ENCODE results near the gene YBX1.
A peak's percentile ranks its signal among the peaks of the same experiment; 100 is the strongest.

YBX1 gene

DNA sequence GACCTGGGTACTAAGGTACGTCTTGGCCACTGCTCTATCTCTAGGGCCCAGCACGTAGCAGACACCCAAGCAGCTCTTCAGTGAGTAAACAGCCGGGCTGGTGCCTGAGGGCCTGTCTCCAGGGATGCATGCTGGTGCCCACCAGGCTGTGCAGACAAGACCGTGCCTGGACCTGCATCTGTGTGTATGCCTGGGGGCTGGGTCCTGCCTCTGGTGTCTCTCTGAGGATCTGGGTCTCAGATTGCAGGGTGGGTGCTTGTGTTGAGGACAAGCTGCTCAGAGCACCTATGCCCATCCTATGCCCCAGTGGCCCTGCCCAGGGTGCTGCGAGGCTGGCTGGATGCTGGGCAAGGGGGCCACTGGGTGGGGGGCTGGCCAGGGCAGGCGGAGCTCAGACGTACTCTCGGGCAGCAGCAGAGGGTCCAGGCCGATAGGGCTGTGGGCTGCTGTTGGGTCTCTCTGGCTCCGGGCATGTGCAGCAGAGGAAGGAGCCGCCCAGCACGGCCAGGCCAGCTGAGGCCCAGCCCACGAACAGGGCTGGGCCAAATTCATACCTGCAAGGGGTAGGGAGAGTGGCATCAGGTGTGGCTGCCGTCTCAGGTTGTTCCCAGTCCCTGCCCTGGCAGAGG, 53.4 kb downstream of the YBX1 start:
- no peak for DNase-seq

DNA sequence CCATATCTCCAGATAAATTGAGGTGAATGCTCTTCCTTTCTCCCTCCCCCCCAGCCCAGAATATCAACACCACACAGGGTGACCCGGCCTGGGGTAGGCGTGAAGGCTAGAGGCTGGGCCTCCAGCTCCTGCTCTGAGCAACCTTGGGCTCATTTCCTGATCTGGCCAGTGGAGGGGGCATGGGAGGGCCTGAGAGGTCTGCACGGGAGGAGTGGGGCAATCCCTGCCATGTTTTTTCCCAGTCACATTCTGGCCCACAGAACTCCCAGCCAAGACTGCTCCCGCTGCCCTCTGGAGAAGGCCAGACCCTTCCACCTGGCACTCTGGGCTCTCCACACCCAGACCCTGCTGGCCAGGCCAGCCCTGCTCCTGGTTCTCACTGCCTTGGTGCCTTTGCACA, 53.9 kb downstream of the YBX1 start:
- no peak for DNase-seq

DNA sequence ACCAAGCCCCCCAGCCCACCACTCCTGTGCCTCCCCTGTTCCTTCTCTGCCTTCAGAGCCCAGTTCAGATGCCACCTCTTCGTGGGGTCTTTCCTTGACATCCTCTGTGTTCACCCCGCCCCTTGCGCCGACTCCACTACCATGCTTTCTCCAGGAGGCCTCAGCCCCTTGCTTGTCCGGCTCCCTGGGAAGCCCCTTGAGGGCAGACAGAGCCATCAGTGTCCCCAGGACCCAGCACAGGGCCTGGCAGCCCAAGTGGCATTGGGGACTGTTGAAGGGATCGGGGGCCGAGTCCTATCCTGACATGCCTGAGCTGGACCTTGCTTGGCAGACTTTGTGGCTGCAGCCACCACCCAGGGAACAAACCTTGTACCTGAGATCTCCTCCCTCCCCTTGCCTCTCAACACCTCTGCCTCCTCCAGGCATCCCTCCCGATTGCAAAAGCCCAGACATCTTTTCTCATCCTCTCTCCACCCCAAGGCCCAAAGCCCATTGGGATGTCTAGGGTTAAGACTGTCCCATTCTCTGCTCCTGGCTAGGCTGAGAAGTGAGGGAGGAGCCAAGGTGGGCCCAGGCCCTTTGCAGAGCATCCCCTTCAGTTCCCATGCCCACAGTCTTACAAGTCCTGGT, 54.5 kb downstream of the YBX1 start:
- no peak for DNase-seq

DNA sequence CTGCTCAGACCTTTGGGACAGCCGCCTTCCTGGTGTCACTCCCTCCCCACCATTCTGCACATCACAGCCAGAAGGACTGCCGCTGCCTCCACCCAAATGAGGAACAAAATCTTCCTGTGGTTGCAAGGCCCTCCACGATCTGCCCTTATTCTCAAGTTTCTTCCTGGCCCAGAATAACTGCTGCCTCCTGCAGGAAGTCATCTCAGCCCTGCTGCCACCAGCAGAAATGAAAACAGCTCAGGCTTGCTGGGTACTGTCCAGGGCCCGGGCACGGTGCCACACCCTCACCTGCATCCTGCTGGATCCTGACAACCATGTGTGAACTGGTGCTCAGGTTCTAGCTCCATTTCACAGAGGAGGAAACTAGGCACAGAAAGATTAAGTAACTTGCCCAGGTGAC, 55.0 kb downstream of the YBX1 start:
- DNase-seq, result no peak

DNA sequence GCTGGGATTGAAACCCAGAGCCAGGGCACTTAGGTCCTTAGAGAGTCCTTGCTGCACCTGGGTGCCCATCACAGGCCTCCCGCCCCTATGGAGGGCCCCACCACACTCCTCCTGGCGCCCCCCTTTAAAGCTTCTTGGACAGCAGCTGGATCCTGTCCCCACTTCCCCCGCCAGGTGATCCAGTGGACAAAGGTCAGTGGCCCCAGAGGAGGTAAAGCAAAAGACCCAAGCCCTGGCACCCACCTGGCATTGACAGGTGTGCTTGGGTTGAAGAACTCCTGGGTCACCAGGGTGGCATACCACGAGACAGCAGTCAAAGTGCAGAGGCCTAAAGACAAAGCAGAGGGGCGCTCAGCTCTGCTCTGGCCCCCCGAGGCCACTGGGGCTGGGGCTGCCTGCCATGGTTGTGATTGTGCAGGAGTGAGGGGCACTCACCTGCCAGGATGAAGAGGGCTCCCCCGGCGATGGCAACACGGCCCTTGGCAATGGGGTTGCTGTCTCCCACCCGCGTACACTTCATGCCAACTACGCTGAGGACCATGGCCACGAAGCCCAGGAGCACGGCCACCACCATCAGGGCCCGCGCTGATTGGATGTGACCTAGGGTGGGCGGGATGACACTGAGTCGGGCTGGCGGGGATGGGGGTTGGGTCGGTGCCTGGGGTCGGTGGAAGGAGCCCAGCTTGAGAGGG, 55.9 kb downstream of the YBX1 start:
- DNase-seq, result no peak

DNA sequence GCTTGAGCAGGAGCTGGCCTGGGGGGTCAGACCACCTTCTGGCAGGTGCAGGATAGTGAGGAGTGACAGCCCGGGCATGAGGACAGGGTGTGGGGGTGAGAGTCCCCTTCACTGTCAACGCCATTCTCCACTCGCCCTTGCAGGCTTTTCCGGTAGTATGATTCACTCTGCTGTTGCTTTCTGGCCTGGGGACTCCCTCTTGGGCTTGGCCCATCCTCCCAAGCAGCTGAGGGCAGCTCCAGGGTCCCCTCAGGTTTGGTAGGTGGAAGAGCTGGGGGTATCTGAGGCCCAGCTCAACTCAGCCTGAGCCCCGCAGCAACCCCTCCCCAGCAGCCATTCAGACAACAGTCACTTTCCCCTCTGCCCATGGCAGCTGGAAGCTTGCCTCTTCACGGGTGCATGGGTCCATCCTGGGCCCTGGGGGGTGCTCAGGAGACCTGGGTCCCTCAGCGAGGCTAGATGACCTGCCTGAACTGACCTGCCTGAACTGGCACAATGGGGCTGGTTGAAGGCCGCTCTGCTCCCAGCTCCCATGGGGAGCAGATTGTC, 56.5 kb downstream of the YBX1 start:
- DNase-seq, result no peak

DNA sequence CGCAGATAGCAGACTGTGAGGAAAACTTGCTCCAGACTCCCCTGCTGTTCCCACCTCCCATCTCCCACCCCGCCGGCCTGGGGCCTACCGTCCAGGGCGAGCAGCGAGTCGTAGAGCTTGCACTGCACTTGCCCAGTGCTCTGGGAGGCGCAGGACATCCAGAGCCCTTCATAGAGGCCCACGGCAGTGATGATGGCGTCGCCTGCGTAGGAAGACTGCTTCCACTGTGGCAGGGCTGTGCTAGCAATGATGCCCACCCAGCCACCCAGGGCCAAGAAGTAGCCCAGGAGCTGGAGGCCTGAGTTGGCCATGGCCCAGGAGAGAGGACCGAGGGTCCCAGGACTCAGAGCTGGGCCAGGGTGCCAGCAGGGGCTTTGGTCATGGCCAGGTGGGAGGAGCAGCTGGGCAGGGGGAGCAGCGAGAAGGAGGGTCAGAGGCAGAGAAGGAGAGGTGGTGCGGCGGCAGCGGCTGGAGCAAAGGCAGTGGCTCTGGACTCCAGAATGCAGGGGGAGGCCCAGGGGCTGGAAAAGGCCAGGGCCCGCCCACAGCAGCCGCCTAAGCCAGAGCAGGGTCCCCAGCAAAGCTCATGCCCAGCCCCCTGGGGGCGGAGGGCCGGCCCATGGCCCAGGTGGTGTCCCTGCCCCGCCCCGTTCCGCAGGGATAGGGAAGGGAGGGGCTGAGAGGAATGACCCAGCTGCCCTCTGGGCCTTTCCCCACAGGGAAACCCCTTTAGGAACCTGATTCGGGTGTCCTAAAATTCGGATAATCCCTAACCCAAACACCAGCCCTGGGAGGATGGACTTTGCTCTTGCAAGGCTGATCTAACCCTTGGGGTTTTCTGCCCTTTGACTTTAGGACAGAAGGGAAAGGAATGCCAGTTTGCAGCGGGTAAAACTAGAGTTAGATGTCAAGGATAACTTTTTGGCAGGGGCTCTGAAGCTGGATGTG, 57.8 kb downstream of the YBX1 start, which contains the start of gene CLDN19:
Gene CLDN19, minus strand, starts transcription at position 484 of the 948 bp plus-strand sequence. Its CDS starts 173 bp downstream, at position 311.
- DNase-seq, result no peak

DNA sequence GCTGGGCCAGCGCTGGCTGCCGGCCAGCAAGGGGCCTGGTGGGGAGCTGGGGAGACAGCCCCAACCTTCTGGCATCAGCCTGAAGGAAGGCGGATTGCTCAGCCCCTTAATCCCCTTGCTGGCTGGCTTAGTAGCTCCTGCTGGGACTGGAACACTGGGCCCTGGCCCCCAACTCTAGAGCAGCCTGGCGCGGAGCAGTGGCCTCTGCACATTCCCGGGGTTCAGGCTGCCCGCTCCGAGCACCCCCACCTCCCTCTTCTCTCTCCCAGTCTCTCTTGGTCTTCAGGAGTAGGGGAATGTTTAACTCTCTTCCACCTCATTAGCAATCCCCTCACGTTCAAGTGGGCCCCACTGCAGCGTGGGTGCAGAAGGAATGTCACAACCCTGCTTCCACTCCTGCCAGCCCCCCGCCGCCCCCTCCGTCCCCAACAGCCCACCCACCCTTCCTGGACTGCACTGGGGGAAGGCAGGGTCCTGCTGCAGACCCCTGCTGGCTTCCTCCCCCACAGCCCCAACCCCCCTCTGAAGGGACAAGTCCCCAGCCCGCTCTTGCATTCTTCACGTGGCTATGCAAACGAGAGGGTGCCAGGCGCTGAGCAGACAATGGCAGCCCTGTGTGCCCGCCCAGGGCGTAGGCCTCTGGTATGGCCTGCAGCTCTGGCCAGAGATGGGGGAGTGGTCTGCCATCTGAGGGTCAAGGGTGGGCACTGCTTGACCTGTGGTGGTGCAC, 58.8 kb downstream of the YBX1 start:
- no peak for DNase-seq

DNA sequence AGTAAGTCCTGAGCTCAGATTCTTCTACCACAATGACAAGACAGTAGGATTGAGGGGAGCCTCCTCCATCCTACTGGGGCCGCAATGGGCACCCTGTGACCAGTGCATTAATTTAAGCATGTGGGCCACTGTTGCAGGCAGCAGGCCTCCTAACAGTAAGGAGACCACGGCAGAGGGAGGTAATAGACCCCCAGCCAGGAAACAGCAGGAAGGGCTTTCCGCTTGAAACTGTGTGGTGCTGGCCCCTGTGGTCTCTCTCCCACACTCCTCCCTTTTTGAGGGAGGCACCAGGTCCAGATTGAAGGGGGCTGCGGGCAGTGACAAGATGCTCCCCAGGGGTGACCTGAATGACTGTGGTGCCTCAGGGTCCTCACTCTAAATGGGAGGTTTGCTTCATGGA, 59.5 kb downstream of the YBX1 start:
- no peak for DNase-seq

DNA sequence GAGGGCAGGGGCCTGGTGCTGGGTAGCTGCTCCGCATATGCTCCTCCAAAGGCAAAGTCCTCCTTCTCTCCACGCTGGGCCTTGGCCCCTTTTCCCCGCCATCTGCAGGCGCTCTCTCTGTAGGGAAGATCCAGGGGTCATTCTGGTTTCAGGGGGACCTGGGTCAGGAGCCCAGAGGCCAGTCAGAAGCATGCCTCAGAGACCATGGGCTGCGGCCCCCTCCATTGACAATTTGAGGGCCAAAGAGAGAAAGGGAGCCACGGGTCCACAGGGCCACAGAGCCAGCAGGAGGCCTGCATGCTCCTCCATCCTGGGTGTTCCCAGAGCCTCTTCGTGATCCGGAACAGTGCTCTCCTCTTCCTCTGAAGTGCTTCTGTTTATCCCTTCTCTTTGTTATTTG, 59.9 kb downstream of the YBX1 start:
- DNase-seq, result no peak

DNA sequence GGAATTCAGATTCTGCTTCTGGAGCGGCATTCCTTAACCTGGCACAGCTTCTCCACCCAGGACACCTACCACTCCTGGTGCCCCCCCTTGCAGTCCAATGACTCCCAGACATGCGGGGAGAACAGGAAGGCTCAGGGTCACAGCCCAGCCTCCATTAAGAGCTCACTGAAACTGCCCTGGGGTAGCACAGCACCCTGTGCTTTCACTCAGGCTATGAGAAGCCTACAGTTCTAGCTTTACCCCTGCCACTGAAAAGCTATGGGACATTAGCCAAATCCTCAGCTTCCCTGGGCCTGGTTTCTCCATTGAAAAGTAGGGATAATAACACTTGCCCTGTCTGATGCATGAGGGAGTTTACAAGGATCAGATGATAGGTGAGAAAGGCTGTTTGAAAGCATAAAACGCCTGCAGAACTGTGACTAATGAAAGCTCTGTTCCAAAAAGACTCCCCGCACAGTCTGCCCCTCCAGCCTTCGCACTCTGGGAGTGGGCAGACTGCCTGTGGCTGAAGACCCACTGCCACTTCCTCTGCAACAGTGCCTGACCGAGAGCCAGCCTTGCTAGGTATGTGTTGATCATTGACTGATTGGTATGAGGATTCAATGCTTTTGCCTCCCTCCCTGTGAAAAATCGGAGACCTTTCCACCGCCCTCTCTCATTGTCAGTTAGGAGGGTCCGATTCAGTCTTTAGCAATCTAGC, 60.5 kb downstream of the YBX1 start:
- DNase-seq, result no peak

DNA sequence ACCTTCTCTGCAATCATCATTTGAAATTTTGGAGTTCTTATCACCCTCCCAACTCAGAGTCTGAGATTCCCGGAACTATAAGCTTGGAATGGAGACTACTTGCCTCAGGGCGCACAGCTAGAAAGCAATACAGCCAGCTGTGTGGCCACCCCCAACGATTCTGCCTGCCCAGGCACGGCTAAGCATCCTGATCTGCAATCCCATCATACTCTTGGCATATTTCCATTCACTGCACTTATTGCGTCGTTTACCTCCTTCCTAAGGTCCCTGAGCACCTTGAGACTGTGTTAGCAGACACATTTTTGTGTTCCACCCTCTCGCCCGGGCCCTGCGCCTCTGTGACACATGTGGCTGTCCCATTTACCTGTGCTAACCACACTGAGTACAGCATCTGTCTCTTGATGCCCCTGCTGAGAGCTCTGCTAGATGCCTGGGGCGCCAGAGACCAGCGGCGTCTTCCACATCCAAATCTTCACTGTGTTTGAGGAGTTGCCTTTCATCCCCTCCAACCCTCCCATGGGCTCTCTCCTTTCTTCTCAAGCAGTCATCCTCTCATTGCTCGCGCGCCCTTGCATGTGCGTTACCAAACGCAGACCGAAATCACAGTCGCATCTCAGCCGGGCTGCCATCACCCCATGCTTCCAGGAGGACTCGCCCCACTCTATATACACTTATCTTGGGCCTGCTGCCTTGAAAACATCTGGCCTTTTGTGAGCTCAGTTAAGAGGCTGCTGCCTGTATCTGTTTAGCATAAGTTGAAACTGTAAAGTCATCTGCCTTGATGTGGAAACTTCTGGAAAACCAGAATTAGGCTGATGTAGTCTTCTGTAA, 61.3 kb downstream of the YBX1 start:
- no peak for DNase-seq

DNA sequence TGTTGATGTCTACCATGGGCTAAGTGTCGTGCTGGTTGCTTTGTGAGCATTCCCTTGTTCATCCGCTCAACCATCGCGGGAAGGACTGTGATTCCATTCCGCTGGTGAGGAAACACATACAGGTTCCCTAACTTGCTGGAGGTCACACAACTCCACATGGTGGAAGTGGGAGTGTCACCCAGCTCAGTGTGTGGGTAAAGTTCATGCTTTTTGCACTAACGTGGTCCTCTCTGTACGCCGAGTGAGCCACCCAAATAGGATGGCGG, 61.9 kb downstream of the YBX1 start:
- DNase-seq, result no peak

DNA sequence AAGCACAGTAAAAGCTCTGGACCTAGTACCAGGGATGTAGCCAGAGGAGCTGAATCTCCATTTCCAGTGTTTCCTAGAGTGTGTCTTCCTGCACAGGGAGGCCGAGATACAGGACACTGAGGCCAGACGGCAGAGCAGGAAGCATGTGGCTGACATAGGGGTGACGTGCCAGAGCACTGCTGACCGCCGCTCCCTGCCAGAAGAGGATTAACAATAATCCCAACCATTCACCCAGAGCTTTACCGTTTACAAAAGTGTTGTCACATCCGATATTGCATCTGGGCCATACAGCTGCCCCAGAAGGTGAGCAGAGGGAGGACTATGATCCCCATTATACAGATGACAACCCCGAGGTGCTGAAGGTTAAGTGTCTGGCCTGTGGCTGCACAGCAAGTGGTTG, 63.6 kb downstream of the YBX1 start:
- DNase-seq, result no peak

DNA sequence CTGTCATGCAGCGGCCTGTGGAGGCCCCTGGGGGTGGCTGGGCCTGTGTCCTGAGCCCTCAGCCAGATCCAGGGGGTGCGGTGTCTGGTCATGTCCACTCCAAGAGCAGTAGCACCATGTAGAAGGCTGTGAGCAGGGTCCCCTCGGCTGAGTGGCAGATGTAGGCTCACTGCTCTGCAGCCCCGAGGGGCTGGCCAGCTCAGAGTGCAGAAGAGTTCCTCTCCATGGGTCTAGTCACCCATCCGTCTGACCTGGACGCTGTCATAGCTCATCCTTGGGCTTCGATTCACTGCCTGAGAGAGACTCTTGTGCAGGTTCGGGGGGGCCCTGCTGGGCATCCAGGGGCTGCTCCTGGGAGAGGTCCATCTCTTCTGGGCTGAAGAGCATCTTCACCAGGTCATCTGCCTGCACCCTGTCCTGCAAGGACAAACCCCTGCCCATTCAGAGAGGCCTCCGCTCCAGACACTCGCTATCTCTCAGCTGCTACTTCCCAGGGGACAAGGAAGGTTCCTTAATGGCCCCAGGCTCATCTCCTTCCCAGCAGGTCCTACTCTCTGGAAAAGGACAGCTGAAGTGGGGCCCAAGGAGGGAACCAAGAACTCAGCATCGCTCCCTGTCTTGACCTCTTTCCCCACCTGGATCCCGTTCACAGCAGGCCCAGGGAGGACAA, 64.4 kb downstream of the YBX1 start:
- DNase-seq, result no peak

DNA sequence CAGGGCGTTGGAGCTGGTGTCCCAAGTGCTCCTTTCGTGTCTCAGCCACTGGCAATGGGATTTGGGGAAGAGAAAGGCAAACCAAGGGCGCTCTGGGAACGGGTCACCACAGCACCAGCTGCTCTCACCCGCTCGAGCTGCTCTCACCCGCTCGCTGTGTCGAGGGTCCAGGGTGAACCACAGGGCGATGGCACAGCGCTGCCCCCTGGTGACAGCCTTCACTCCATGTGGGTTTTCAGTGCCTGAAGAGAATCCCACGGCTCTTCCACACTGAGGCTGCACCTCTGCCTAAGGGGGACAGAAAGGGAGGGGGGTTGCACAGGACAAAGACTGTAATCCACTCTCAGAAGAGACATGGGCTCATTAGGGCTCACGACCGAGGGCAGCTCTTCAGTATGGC, 64.9 kb downstream of the YBX1 start:
- peak; percentile 56 for DNase-seq

DNA sequence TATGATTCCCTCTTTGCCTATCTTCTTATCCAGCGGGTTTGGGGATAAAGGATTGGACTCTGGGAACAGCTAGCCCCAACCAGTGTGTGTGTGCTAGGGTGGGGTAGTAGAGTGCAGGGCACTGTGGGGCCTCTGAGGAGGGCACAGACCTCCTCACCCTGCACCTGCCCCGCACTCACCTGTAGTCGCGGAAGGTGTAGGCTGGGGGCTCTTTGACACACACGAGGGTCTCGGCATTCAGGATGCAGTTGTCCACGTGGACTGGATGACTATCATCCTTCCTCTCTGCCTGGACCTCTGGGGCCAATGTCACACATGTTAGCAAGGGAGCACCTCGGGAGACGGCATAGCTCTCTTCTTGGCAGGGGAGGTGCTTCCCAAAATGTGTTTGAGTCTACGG, 65.8 kb downstream of the YBX1 start:
- DNase-seq, result no peak

DNA sequence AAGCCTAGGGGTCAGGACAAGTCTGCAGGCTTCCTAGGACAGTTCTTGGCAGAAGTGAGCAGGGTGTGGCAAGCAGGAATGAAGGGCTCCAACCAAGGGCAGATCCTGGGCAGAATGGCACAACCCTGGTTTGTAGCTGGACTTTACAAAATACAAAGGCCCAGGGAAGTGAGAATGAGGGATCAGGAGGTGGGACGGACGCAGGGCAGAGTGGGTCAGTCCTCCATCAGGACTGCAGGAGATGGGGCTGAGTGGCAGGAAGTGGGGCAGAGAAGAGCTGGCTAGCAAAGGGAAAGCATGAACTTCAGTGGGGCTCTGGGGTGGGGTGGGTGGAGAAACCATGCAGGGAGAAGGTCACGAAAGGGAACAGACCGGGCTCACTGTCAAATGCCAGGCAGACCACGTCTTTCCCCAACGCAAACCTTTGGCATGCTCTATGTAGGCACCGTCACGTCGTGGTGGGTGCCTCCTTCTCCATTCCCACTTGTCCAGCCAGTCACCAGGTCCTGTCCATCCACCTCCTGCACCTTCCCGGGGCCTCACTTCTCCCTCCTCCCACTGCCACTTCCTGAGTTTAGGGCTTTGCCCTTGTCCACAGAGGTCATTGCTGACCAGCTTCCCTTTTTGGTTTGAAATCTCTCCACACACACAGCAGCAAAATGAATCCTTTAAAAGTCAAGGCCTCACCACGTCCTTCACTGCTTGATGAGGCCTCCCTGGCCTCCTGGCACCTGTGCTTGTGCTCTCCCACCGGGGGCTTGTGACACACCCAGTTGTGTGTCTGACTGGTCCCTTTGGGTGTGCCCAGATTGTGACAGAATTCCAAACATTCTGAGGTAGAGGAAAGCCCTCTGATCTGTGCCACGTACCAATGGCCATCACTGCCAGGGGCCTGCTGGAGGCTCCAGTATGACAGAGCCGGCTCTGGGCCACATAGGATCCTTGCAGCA, 66.5 kb downstream of the YBX1 start:
- DNase-seq, result no peak

DNA sequence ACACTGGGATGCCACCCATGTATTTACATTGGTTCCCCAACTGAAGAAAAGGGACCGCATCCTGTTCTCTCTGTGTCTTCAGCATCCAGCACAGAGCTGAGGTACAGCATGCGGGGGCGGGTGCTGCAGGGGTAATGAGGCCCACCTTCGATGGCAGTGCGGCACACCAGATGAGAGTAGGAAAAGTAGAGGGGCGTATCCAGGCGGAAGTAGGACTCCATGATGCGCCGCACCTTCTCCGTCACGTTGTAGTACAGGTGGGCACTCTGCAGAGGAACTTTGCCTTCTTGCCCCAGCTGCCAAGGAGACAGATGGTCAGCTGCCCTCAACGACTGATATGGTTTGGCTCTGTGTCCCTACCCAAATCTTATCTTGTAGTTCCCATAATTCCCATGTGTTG, 67.8 kb downstream of the YBX1 start:
- DNase-seq, result no peak
